ENCODE measurements around the gene PCDHA3.
"Not testable (repeated sequence)": the region's sequence is repeated elsewhere in the genome, so short reads cannot be mapped to it uniquely, and the experiment has no call there.

The PCDHA3 gene

GRCh38 chr5:140823475-140823874, 22.6 kb downstream of the PCDHA3 start:
- H3K4me3 ChIP-seq (ENCODE audit: low read depth, low read length) = no peak overlapping the region
- POLR2A ChIA-PET = no interaction called here
- TF ChIP-seq, protein P1, sequence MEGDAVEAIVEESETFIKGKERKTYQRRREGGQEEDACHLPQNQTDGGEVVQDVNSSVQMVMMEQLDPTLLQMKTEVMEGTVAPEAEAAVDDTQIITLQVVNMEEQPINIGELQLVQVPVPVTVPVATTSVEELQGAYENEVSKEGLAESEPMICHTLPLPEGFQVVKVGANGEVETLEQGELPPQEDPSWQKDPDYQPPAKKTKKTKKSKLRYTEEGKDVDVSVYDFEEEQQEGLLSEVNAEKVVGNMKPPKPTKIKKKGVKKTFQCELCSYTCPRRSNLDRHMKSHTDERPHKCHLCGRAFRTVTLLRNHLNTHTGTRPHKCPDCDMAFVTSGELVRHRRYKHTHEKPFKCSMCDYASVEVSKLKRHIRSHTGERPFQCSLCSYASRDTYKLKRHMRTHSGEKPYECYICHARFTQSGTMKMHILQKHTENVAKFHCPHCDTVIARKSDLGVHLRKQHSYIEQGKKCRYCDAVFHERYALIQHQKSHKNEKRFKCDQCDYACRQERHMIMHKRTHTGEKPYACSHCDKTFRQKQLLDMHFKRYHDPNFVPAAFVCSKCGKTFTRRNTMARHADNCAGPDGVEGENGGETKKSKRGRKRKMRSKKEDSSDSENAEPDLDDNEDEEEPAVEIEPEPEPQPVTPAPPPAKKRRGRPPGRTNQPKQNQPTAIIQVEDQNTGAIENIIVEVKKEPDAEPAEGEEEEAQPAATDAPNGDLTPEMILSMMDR (IDR thresholded peaks at IDR 0.05; ENCODE audit: insufficient read depth, low read length, missing control alignments) = no peak
- no peak for DNase-seq (ENCODE audit: low read depth, low spot score)
- CTCF ChIA-PET = no interaction called here

DNA sequence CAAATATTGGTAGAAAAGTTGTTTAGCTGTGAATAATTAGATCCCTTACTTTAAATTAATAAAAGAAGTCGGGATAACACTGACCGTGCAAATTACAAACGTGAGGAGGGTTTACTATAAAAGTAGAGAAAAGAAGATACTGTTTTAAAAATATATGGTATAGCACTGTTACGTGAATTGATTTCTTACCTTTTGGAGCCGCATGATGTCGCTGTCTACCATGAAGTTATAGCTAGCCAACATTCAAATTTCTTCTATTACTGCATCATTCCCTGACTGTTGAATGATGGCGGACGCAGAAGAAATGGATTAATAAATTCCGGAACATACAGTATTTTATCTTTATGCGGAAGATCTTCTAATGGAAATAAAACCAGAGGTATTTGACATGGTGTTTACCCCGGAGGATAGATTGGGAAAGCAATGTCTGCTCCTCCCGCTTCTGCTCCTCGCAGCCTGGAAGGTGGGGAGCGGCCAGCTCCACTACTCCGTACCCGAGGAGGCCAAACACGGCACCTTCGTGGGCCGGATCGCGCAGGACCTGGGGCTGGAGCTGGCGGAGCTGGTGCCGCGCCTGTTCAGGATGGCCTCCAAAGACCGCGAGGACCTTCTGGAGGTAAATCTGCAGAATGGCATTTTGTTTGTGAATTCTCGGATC, 27.0 kb downstream of the PCDHA3 start, which contains the start of gene PCDHA6:
Gene PCDHA6 (plus strand): TSS at position 257 of the 658 bp plus-strand sequence. CDS start 132 bp downstream, at position 389.
- POLR2A ChIA-PET = no interaction called here
- TF ChIP-seq, protein P1 (IDR thresholded peaks at IDR 0.05; ENCODE audit: insufficient read depth, low read length, missing control alignments) = no peak
- DNase-seq (ENCODE audit: low read depth, low spot score) = no peak
- CTCF ChIA-PET = no interaction called here
- H3K4me3 ChIP-seq (ENCODE audit: low read depth, low read length) = no peak within 1 kb of the TSS; the same call in 1 of the 2 replicates

- no peak for DNase-seq (ENCODE audit: low read depth, low spot score)
- CTCF ChIA-PET = no interaction called here
- no peak overlapping the region for H3K4me3 ChIP-seq (ENCODE audit: low read depth, low read length)
- TF ChIP-seq, protein P1 (IDR thresholded peaks at IDR 0.05; ENCODE audit: insufficient read depth, low read length, missing control alignments) = no peak
- POLR2A ChIA-PET = no interaction called here
Observed at GRCh38 chr5:140828362-140828737, 27.5 kb downstream of the PCDHA3 start.

DNA sequence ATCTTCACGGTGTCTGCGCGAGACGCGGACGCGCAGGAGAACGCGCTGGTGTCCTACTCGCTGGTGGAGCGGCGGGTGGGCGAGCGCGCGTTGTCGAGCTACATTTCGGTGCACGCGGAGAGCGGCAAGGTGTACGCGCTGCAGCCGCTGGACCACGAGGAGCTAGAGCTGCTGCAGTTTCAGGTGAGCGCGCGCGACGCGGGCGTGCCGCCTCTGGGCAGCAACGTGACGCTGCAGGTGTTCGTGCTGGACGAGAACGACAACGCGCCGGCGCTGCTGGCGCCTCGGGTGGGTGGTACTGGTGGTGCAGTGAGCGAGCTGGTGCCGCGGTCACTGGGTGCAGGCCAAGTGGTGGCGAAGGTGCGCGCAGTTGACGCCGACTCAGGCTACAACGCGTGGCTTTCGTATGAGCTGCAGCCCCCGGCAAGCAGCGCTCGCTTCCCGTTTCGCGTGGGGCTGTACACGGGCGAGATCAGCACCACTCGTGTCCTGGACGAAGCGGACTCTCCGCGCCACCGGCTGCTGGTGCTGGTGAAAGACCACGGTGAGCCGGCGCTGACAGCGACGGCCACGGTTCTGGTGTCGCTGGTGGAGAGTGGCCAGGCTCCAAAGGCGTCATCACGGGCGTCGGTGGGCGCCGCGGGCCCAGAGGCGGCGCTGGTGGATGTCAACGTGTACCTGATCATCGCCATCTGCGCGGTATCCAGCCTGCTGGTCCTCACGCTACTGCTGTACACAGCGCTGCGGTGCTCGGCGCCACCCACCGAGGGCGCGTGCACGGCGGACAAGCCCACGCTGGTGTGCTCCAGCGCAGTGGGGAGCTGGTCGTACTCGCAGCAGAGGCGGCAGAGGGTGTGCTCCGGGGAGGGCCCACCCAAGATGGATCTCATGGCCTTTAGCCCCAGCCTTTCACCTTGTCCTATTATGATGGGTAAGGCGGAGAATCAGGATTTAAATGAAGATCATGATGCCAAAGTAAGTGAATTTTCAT, 28.9 kb downstream of the PCDHA3 start:
- POLR2A ChIA-PET, CTCF ChIA-PET: not testable (repeated sequence)

DNA sequence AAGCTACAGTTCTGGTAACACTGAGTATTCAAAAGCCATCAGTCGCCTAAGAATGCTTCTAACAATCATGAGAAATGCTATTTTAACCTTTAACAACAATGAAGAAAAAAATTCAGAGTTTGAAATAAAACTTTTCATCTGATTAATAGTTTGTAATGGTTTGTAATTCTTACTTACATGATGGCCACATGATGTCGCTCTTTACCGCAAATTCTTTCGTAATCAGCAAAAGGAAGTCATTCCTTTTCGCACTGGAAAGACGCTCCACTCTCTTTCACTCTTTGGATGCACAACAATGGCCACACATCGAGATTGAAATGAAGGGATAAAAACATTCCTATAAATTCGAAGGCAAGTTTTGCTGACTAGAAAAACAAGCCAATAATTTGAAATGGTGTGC, 33.1 kb downstream of the PCDHA3 start, which contains the start of gene PCDHA7:
Gene PCDHA7 (plus strand): TSS at position 277 of the 400 bp plus-strand sequence. CDS start 115 bp downstream, at position 392.
- POLR2A ChIA-PET = no interaction called here
- TF ChIP-seq, protein P1 (IDR thresholded peaks at IDR 0.05; ENCODE audit: insufficient read depth, low read length, missing control alignments) = no peak
- no peak for DNase-seq (ENCODE audit: low read depth, low spot score)
- H3K4me3 ChIP-seq (ENCODE audit: low read depth, low read length) = no peak within 1 kb of the TSS; the same call in 1 of the 2 replicates
- CTCF ChIA-PET = no interaction called here

More for the DNA sequence above, 28.9 kb downstream of the PCDHA3 start:
- not testable (repeated sequence) for DNase-seq (ENCODE audit: low read depth, low spot score); H3K4me3 ChIP-seq (ENCODE audit: low read depth, low read length)

DNA sequence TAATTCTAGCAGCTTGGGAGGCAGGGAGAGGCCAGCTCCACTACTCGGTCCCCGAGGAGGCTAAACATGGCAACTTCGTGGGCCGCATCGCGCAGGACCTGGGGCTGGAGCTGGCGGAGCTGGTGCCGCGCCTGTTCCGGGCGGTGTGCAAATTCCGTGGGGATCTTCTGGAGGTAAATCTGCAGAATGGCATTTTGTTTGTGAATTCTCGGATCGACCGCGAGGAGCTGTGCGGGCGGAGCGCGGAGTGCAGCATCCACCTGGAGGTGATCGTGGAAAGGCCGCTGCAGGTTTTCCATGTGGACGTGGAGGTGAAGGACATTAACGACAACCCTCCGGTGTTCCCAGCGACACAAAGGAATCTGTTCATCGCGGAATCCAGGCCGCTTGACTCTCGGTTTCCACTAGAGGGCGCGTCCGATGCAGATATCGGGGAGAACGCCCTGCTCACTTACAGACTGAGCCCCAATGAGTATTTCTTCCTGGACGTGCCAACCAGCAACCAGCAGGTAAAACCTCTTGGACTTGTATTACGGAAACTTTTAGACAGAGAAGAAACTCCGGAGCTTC, 33.7 kb downstream of the PCDHA3 start:
- H3K4me3 ChIP-seq (ENCODE audit: low read depth, low read length); DNase-seq (ENCODE audit: low read depth, low spot score); CTCF ChIA-PET; POLR2A ChIA-PET: not testable (repeated sequence)
